ENCODE measurements around the gene DCAKD.

DNA sequence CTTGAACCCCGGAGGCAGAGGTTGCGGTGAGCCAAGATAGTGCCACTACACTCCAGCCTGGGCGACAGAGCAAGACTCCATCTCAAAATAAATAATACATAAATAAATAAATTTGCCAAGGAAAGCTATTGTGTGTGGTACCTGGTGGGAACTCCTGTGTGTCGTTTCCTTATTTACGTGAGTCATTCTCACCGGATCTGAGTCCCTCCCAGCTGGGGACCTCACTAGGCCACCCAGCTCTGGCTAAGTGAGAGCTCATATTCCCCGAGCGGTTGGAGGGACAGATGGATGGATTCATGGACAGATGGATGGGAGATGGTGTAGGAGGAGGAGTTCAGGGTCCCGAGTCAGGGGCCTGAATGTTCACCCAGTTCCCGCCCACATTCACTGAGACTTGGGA is 60.4 kb downstream of the DCAKD start:
- TF ChIP-seq POLR2AphosphoS5 (IDR thresholded peaks at IDR 0.05; ENCODE audit: low read depth, low read length) (no peak), POLR2A (IDR thresholded peaks at IDR 0.05; ENCODE audit: control extremely low read depth in 1 of 2, low read depth in 2 of 2, low read length in 2 of 2) (no peak), ZNF274 (IDR thresholded peaks at IDR 0.05; ENCODE audit: borderline replicate concordance, extremely low read depth, low read length) (no peak), SIN3A (conservative IDR thresholded peaks at IDR 0.05 in 1 of 2, IDR thresholded peaks at IDR 0.05 in 1 of 2; ENCODE audit: low read depth in 1 of 2, low read length in 2 of 2) (no peak), TCF12 (IDR thresholded peaks at IDR 0.05; ENCODE audit: low read depth, low read length) (no peak)
- TF ChIP-seq, protein P1, sequence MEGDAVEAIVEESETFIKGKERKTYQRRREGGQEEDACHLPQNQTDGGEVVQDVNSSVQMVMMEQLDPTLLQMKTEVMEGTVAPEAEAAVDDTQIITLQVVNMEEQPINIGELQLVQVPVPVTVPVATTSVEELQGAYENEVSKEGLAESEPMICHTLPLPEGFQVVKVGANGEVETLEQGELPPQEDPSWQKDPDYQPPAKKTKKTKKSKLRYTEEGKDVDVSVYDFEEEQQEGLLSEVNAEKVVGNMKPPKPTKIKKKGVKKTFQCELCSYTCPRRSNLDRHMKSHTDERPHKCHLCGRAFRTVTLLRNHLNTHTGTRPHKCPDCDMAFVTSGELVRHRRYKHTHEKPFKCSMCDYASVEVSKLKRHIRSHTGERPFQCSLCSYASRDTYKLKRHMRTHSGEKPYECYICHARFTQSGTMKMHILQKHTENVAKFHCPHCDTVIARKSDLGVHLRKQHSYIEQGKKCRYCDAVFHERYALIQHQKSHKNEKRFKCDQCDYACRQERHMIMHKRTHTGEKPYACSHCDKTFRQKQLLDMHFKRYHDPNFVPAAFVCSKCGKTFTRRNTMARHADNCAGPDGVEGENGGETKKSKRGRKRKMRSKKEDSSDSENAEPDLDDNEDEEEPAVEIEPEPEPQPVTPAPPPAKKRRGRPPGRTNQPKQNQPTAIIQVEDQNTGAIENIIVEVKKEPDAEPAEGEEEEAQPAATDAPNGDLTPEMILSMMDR (IDR thresholded peaks at IDR 0.05; ENCODE audit: control extremely low read depth in 1 of 3, insufficient read depth in 1 of 3, low read depth in 1 of 3, low read length in 3 of 3), result no peak
